Caco-2 (cell line): ENCODE data around the gene RAPGEF3. TPM values are rescaled to one million over a fixed set of nuclear protein-coding genes. Genes with fewer than 3 reads are reported as not detected.

Source experiments
- BruUV-seq: library from RNA; stranded (reverse); fragments of 400-500 nt; replicated peaks from 2 replicates; lab custom pipeline; 2021; lab: Mats Ljungman, UMichigan
- CTCF ChIA-PET: fragments of 300-600 bp; sonication (Branson Sonifier 250); formaldehyde crosslinking; loops from one replicate; lab custom pipeline; 2022; ENCODE audit warnings: antibody characterized with exemption; lab: Charles Lee
- POLR2A ChIA-PET: fragments of 300-600 bp; sonication (Branson Sonifier 250); formaldehyde crosslinking; loops from one replicate; lab custom pipeline; 2022; ENCODE audit warnings: antibody characterized with exemption; lab: Charles Lee
- DNase-seq, 2 experiments: peaks; one replicate each; pipeline versions ENCODE4 v3.0.0 to v3.0.0-alpha.2; 2020 to 2022
- H3K27me3 ChIP-seq: replicated peaks from 2 replicates; pipeline ENCODE4 v1.6.0; 2011; ENCODE audit warnings: low read length; ENCODE audit not compliant: control insufficient read depth, insufficient read depth
- H3K36me3 ChIP-seq: 2 replicates; pipeline ENCODE4 v1.5.1; 2011; ENCODE audit warnings: low read length; ENCODE audit not compliant: control insufficient read depth, insufficient read depth
- H3K4me1 ChIP-seq: fragments of 250-450 bp; sonication (Bioruptor Pico); 2 replicates; pipeline ENCODE4 v1.5.1; 2020; ENCODE audit warnings: mild to moderate bottlenecking
- H3K4me3 ChIP-seq: 2 replicates; pipeline ENCODE4 v1.5.1; 2011; ENCODE audit warnings: low read depth, mild to moderate bottlenecking, control low read depth, low read length
- H3K9me3 ChIP-seq: fragments of 250-450 bp; sonication (Bioruptor Pico); 2 replicates; pipeline ENCODE4 v1.5.1; 2020; ENCODE audit warnings: mild to moderate bottlenecking, moderate library complexity
- H3K27ac Mint-ChIP-seq: one replicate; pipeline ENCODE4 v1.8.0; 2022; ENCODE audit warnings: mixed read lengths; ENCODE audit not compliant: unreplicated experiment
- H3K27me3 Mint-ChIP-seq: one replicate; pipeline ENCODE4 v1.8.0; 2022; ENCODE audit warnings: mixed read lengths; ENCODE audit not compliant: insufficient read depth, unreplicated experiment
- H3K36me3 Mint-ChIP-seq: one replicate; pipeline ENCODE4 v1.8.0; 2022; ENCODE audit warnings: mild to moderate bottlenecking, mixed read lengths; ENCODE audit not compliant: insufficient read depth, unreplicated experiment
- H3K4me1 Mint-ChIP-seq: one replicate; pipeline ENCODE4 v1.8.0; 2022; ENCODE audit warnings: low read depth, mixed read lengths; ENCODE audit not compliant: unreplicated experiment
- H3K4me3 Mint-ChIP-seq: one replicate; pipeline ENCODE4 v1.8.0; 2022; ENCODE audit warnings: mild to moderate bottlenecking, moderate library complexity, mixed read lengths; ENCODE audit not compliant: unreplicated experiment
- H3K9me3 Mint-ChIP-seq: one replicate; pipeline ENCODE4 v1.8.0; 2022; ENCODE audit warnings: mixed read lengths; ENCODE audit not compliant: unreplicated experiment
- intact Hi-C: fragments of 100-400 bp; cut with micrococcal nuclease; formaldehyde crosslinking; loops from one replicate; pipeline ENCODE4 v1.10.0; 2022; ENCODE audit not compliant: unreplicated experiment
- total RNA-seq: library from RNA; stranded (reverse); gene quantifications from 2 replicates; pipeline ENCODE4 v1.2.3, GENCODE V29; 2022
- TF ChIP-seq, protein P1 (sequence below), 2 experiments: fragments of 200-600 bp in 1 of 2; IDR thresholded peaks; 1 replicate in 1 of 2; 2 replicates in 1 of 2; pipeline versions ENCODE4 v1.5.1 to v1.8.0; 2011 to 2022; ENCODE audit warnings: antibody characterized with exemption in 1 of 2, control low read depth in 1 of 2, inconsistent platforms in 1 of 2, low read depth in 1 of 2, low read length in 1 of 2, mild to moderate bottlenecking in 1 of 2, moderate library complexity in 1 of 2; ENCODE audit not compliant: insufficient read depth in 1 of 2, severe bottlenecking in 1 of 2, unreplicated experiment in 1 of 2

The RAPGEF3 gene
- total RNA-seq, 1 experiment from 2014 or later: 1.2 TPM

DNA sequence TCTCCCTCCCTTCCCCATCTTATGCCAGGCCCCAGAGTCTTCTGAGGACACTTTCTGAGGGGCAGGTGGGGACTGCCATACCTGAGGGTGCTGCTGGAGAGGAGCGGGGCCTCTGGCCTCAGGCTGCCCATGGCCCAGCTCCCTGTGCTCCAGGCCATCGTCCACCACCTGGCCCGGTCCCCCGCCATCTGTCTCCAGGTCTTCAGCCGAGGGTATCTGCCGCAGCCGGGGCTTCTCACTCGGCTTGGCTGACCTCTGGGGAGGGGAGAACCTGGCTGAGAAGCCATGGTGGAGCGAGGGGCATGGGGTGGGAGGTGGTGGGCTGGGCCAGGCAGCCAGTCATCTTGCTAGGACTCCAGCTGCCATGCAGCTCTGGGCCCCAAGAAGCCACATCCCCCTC, 36.0 kb upstream of the RAPGEF3 start:
- Mint-ChIP-seq H3K27ac (no peak overlapping the region), H3K27me3 (no peaks in the 10 kb centered on the region), H3K9me3 (no peaks in the 10 kb centered on the region), H3K4me1 (no peaks in the 10 kb centered on the region), H3K36me3 (peaks cover 32% of the 10 kb centered on the region), H3K4me3 (no peak overlapping the region)
- intact Hi-C loops: loop anchor here (5.0 kb wide), 1 partner anchor 168 kb away; the partner anchor contains the start of gene TMEM106C
- H3K9me3 ChIP-seq: no peaks in the 10 kb centered on the region
- H3K27me3 ChIP-seq: no peaks in the 10 kb centered on the region
- H3K4me3 ChIP-seq: no peak overlapping the region
- H3K36me3 ChIP-seq: peaks cover 5% of the 10 kb centered on the region
- no peak for DNase-seq
- CTCF ChIA-PET: interaction anchor here (1.1 to 6.2 kb wide), 2 partner anchors 39 to 45 kb away, joined by 4 to 101 read pairs; no protein-coding TSS in a partner anchor
- POLR2A ChIA-PET: no interaction called here
- BruUV-seq: no TSS peak
- no peaks in the 10 kb centered on the region for H3K4me1 ChIP-seq
- TF ChIP-seq, protein P1, sequence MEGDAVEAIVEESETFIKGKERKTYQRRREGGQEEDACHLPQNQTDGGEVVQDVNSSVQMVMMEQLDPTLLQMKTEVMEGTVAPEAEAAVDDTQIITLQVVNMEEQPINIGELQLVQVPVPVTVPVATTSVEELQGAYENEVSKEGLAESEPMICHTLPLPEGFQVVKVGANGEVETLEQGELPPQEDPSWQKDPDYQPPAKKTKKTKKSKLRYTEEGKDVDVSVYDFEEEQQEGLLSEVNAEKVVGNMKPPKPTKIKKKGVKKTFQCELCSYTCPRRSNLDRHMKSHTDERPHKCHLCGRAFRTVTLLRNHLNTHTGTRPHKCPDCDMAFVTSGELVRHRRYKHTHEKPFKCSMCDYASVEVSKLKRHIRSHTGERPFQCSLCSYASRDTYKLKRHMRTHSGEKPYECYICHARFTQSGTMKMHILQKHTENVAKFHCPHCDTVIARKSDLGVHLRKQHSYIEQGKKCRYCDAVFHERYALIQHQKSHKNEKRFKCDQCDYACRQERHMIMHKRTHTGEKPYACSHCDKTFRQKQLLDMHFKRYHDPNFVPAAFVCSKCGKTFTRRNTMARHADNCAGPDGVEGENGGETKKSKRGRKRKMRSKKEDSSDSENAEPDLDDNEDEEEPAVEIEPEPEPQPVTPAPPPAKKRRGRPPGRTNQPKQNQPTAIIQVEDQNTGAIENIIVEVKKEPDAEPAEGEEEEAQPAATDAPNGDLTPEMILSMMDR (IDR thresholded peaks at IDR 0.05; ENCODE audit: insufficient read depth in 1 of 2, low read depth in 1 of 2, low read length in 1 of 2, severe bottlenecking in 1 of 2, unreplicated experiment in 1 of 2): no peak

DNA sequence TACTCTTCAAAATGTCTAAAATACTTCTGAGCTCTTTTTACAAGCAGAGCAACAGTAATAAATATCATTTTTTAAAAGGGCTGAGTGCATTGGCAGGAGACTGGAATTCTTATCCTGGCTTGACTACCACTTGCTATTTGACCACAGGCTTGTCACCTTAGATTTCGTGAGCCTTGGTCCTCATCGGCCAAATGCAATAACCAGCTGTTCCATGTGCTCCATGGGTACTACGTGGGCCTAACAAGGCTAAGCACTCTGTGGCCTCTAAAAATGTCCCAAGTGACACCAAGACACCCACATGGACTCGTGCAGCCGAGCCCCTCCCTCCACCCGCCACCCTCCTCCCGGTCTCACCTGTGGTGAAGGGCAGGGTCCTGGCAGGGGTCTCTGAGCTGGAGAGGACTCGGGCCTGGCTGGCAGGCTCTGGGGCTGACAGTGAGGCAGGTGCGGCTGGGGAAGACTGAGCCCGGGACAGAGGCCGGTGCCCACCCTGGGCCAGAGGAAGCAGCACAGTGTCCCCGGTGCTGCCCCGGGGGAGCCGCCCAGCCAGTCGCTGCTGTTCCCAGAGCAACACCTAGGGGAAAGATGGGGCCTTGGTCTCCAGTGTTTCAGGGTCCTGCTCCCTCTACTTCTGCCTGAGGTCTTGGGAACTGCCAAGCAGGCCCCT, 34.5 kb upstream of the RAPGEF3 start:
- TF ChIP-seq, protein P1 (IDR thresholded peaks at IDR 0.05; ENCODE audit: insufficient read depth in 1 of 2, low read depth in 1 of 2, low read length in 1 of 2, severe bottlenecking in 1 of 2, unreplicated experiment in 1 of 2): no peak
- no TSS peak for BruUV-seq
- peaks cover 33% of the 10 kb centered on the region for H3K36me3 Mint-ChIP-seq
- Histone ChIP-seq H3K27me3 (no peaks in the 10 kb centered on the region), H3K36me3 (peaks cover 6% of the 10 kb centered on the region), H3K4me3 (no peak overlapping the region), H3K9me3 (no peaks in the 10 kb centered on the region), H3K4me1 (no peaks in the 10 kb centered on the region)
- no peak for DNase-seq
- intact Hi-C loops: no loop called here
- no peaks in the 10 kb centered on the region for H3K27me3 Mint-ChIP-seq
- H3K4me3 Mint-ChIP-seq: no peak overlapping the region
- H3K9me3 Mint-ChIP-seq: no peaks in the 10 kb centered on the region
- POLR2A ChIA-PET: no interaction called here
- H3K27ac Mint-ChIP-seq: no peak overlapping the region
- H3K4me1 Mint-ChIP-seq: no peaks in the 10 kb centered on the region
- CTCF ChIA-PET: interaction anchor here (6.2 kb wide), 1 partner anchor 46 kb away, joined by 101 read pairs; no protein-coding TSS in a partner anchor

GRCh38 chr12:47791874-47792273, 33.2 kb upstream of the RAPGEF3 start:
- no peaks in the 10 kb centered on the region for H3K9me3 ChIP-seq
- intact Hi-C loops: no loop called here
- TF ChIP-seq, protein P1 (IDR thresholded peaks at IDR 0.05; ENCODE audit: insufficient read depth in 1 of 2, low read depth in 1 of 2, low read length in 1 of 2, severe bottlenecking in 1 of 2, unreplicated experiment in 1 of 2): no peak
- peaks cover 45% of the 10 kb centered on the region for H3K36me3 Mint-ChIP-seq
- POLR2A ChIA-PET: no interaction called here
- no peaks in the 10 kb centered on the region for H3K9me3 Mint-ChIP-seq
- no peaks in the 10 kb centered on the region for H3K27me3 ChIP-seq
- H3K4me1 Mint-ChIP-seq: no peaks in the 10 kb centered on the region
- BruUV-seq: no TSS peak
- no peaks in the 10 kb centered on the region for H3K4me1 ChIP-seq
- H3K27ac Mint-ChIP-seq: no peak overlapping the region
- H3K4me3 Mint-ChIP-seq: no peak overlapping the region
- CTCF ChIA-PET: interaction anchor here (0.6 to 0.8 kb wide), 2 partner anchors 10 to 108 kb away, joined by 3 read pairs; no protein-coding TSS in a partner anchor
- no peak for DNase-seq
- H3K4me3 ChIP-seq: no peak overlapping the region
- H3K36me3 ChIP-seq: peaks cover 7% of the 10 kb centered on the region
- no peaks in the 10 kb centered on the region for H3K27me3 Mint-ChIP-seq
